Measurements from ENCODE around the gene CMSS1. TPM values are rescaled to one million over a fixed set of nuclear protein-coding genes. Genes with fewer than 3 reads are reported as not detected.

Gene CMSS1
- total and polyA plus RNA-seq, 2 donors, result 14.7 to 25.0 TPM

DNA sequence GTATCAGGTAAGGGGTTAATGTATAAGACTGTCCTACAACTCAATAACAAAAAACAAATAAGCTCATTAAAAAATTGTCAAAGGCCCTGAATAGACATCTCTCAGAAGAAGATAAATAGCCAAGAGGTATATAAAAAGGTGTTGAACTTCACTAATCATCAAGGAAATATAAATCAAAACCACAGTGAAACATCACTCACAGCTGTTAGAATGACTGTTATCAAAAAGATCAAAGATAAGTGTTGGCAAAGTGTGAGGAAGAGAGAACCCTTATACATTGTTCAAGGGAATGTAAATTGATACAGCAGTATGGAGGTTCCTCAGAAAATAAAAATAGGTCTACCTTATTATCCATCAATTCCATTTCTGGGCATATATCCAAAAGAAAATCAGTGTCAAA is 201.1 kb downstream of the CMSS1 start:
- H3K27ac ChIP-seq (ENCODE audit: low read depth), result no peak overlapping the region

DNA sequence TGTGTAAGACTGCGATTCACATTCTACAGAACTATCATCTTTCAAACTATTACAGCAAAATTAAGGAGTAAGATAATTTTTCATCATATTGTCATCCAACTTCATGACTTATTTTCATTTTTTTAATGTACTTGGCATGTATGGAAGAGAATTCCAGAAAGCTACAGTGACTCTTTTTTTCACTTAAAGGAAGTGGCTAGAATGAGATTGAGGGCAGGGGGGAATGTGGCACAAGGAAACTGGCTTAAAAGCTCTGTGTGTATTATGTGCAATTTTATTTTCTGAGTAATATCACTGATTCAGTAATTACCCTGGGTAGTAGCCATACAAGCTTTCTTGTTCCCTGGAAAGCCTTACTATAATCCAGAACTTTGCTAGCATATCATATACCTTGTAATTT is 202.1 kb downstream of the CMSS1 start:
- peaks cover 2% of the 10 kb centered on the region for H3K4me1 ChIP-seq (ENCODE audit: insufficient read depth)
- no peak for DNase-seq (ENCODE audit: extremely low spot score)
- H3K4me3 ChIP-seq (ENCODE audit: low read depth, low read length), result no peak overlapping the region
- 96% methylated on average over 1 of the region's 1 CpG for WGBS
- no peak overlapping the region for H3K27ac ChIP-seq (ENCODE audit: low read depth)
- no peaks in the 10 kb centered on the region for H3K36me3 ChIP-seq (ENCODE audit: insufficient read depth)

More for the DNA sequence above, 201.1 kb downstream of the CMSS1 start:
- no peak for DNase-seq (ENCODE audit: extremely low spot score)
- H3K4me1 ChIP-seq (ENCODE audit: insufficient read depth), result peaks cover under 1% of the 10 kb centered on the region
- no peaks in the 10 kb centered on the region for H3K36me3 ChIP-seq (ENCODE audit: insufficient read depth)
- no peak overlapping the region for H3K4me3 ChIP-seq (ENCODE audit: low read depth, low read length)

DNA sequence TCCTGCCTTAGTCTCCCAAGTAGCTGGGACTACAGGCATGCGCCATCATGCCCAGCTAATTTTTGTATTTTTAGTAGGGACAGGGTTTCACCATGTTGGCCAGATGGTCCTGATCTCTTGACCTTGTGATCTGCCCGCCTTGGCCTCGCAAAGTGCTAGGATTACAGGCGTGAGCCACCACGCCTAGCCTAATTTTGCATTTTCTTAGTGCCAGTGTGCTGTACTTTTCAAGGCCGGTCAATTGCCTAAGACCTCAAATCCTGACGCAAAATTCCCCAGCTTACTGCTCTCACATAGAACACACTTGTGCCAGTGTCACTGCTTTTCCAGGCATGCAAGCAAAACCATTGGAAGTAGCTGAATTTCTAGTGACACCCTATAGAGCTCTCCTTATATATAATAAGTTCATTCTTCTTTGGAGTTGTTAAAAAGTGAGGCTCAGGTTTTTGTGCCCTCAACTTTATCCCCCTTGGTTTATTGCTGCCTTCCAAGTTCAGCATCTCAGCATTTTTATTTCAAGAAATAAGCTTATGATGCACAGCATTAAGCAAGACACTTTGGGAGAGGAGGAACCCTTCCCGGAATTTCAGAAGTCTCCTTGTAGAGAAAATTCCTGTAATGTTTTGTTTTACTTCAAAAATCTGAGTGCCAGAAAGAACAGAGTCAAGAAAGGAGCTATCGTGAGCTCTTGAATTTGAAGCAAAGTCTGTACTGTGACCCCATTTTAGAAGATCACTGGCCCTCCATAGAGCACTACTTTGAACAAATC is 203.4 kb downstream of the CMSS1 start:
- 87% methylated on average over 9 of the region's 9 CpGs for WGBS
- Histone ChIP-seq H3K27ac (ENCODE audit: low read depth) (no peak overlapping the region), H3K36me3 (ENCODE audit: insufficient read depth) (no peaks in the 10 kb centered on the region), H3K4me1 (ENCODE audit: insufficient read depth) (peaks cover 2% of the 10 kb centered on the region), H3K4me3 (ENCODE audit: low read depth, low read length) (no peak overlapping the region)
- no peak for DNase-seq (ENCODE audit: extremely low spot score)

DNA sequence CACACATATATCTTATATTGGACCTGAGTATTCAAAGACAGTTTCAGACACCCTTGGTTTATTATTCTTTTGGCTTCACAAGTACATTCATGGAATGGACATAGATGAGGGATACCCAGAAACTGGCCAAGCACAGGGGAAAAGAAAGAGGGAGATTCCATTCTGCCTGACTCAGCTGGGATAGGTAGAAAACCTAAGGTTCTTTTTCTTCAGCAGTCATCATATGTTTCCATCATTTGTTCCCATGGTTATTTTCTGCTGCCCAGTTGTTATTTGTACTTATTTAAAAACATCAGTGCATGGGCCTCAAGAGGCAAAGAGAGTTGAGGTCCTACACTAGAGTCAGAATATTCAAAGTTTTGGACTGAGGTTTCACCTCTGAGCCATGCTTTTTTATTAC is 204.8 kb downstream of the CMSS1 start:
- H3K4me1 ChIP-seq (ENCODE audit: insufficient read depth), result peaks cover 2% of the 10 kb centered on the region
- H3K4me3 ChIP-seq (ENCODE audit: low read depth, low read length), result no peak overlapping the region
- no peak overlapping the region for H3K27ac ChIP-seq (ENCODE audit: low read depth)
- no peak for DNase-seq (ENCODE audit: extremely low spot score)
- no peaks in the 10 kb centered on the region for H3K36me3 ChIP-seq (ENCODE audit: insufficient read depth)

DNA sequence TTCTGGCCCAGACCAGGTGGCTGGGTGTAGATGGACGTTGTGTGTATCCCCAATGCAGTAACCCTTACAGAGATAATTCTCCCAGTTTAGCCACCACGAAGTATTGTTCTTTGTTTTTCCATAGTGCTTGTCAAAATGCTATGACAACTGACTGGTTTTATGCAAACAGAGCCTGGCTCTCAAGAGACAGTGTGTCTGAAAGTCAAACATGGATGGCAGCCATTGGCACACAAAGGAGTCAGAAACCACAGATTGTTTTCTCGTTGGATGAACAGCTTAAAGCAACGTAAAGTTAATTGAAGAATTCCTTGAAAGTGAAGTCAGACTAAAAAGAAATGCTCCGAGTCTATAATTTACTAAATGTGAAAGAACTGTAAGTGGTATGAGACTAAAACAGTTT is 205.5 kb downstream of the CMSS1 start:
- Histone ChIP-seq H3K4me3 (ENCODE audit: low read depth, low read length) (no peak overlapping the region), H3K27ac (ENCODE audit: low read depth) (no peak overlapping the region), H3K36me3 (ENCODE audit: insufficient read depth) (no peaks in the 10 kb centered on the region), H3K4me1 (ENCODE audit: insufficient read depth) (peaks cover 2% of the 10 kb centered on the region)
- DNase-seq (ENCODE audit: extremely low spot score), result no peak
- WGBS, result 42% methylated on average over 5 of the region's 5 CpGs

DNA sequence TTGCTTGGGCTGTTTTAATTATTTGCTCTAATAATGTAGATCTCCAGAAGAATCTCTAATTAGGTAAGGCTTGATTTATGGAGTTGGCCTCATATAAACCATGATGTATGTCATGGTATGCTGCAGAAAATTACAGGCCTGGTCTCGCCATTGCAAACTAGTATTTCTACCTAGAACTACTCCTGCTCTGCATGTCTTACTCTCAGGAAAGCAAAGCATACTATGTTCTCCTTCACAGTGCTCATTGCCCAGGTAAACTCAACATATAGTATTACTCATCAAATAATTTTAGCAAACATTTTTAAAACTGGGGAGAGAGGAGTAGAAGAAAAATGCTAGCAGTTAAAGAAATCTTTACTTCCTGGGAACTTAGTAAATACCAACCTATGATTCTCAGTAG is 205.9 kb downstream of the CMSS1 start:
- no peak overlapping the region for H3K4me3 ChIP-seq (ENCODE audit: low read depth, low read length)
- WGBS, result 91% methylated on average over 1 of the region's 1 CpG
- peaks cover 2% of the 10 kb centered on the region for H3K4me1 ChIP-seq (ENCODE audit: insufficient read depth)
- no peak overlapping the region for H3K27ac ChIP-seq (ENCODE audit: low read depth)
- DNase-seq (ENCODE audit: extremely low spot score), result no peak
- H3K36me3 ChIP-seq (ENCODE audit: insufficient read depth), result no peaks in the 10 kb centered on the region

DNA sequence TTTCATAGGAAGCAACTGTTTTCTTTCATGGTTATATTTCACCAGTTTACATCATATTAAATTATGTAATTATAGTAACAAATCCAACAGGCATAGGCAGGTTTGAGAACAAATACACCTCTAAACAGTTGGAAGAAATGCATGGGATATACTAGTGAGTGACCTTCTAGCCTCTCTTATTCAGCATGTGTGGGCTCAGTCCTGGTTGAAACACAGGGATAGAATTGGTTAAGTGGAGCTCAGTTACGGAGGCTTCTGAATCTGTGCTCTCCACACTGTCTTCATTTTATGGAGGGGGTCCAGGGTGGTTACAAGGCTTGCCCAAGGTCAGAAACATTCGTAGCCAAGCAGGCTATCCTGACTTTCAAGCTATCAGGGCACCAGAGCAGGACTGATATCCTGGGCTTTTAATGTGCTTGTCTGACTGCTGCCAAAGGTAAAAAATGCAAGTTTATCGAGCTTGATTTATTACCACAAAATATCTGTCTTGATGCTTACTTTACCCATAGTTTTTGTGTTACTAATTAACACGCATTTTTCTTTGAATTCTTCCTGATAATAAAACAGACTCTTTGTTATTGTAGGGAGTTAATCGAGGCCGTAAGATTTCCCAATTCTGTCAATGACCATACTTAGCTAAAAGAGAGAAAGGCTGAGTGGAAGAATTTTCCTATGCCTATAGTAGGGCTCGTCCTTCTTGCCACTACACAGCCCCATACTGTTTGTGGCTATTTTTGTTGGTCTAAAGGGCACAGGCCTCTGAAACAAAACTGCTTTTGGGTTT is 207.1 kb downstream of the CMSS1 start:
- WGBS, result 33% methylated on average over 7 of the region's 7 CpGs
- no peak for DNase-seq (ENCODE audit: extremely low spot score)
- H3K36me3 ChIP-seq (ENCODE audit: insufficient read depth), result no peaks in the 10 kb centered on the region
- H3K27ac ChIP-seq (ENCODE audit: low read depth), result no peak overlapping the region
- H3K4me3 ChIP-seq (ENCODE audit: low read depth, low read length), result no peak overlapping the region
- peaks cover 2% of the 10 kb centered on the region for H3K4me1 ChIP-seq (ENCODE audit: insufficient read depth)

DNA sequence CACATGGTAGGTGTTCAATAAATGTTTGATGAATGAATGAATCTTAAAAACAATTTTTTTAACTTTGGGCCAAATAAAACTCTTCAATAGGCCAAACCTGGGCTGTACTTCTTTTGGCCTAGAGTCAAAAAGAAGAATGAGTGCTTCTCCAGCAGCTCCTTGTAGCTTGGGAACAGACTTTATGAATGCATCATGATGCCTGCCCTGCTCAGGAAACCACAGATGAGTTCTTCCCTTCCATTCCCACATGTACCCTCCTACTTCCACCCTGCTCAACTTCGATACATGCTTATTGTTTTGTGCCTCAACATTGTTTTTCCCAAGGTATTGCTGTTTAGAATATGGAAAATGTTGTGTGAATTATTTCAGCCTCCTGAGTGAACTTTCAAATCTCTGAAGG is 209.7 kb downstream of the CMSS1 start:
- Histone ChIP-seq H3K27ac (ENCODE audit: low read depth) (no peak overlapping the region), H3K4me3 (ENCODE audit: low read depth, low read length) (no peak overlapping the region), H3K36me3 (ENCODE audit: insufficient read depth) (no peaks in the 10 kb centered on the region), H3K4me1 (ENCODE audit: insufficient read depth) (peaks cover 2% of the 10 kb centered on the region)
- DNase-seq (ENCODE audit: extremely low spot score), result no peak
- WGBS, result 88% methylated on average over 1 of the region's 1 CpG

DNA sequence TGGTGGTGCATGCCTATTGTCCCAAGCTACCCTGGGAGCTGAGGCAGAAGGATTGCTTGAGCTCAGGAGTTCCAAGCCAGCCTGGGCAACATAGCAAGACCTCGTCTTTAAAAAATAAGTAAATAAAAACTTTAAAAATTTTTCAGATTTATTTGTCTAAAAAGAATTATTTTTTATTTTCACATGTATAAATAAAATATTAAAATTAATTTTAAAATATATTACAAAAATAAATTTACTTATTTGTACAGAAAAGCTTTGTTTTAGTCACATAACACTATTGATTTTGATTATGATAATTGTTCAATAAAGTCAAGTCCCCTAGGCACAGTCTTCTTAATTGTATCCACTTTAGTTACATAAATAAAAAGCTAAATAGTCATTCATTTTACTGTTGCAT is 211.4 kb downstream of the CMSS1 start:
- no peak for DNase-seq (ENCODE audit: extremely low spot score)
- H3K27ac ChIP-seq (ENCODE audit: low read depth), result no peak overlapping the region
- no peaks in the 10 kb centered on the region for H3K36me3 ChIP-seq (ENCODE audit: insufficient read depth)
- H3K4me3 ChIP-seq (ENCODE audit: low read depth, low read length), result no peak overlapping the region
- 99% methylated on average over 1 of the region's 1 CpG for WGBS
- no peaks in the 10 kb centered on the region for H3K4me1 ChIP-seq (ENCODE audit: insufficient read depth)

DNA sequence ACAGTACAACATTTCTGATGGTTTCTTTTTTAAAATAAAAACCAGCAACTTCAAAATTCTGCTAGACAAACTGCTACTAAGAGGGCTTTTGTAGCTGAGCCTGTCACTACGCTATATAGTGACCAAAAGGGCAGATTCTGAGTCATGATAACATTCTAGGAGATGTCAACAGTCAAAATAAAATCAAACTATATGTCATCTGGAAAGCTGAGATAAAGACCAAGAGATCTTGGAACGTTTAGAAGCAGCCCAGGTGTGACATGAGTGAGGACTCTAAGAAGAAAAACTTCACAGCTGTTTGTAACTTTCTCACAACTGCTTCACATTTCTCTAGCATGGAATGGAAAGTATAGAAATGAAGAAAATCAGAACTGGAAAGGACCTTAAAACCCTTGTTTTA is 212.0 kb downstream of the CMSS1 start:
- no peaks in the 10 kb centered on the region for H3K4me1 ChIP-seq (ENCODE audit: insufficient read depth)
- no peak for DNase-seq (ENCODE audit: extremely low spot score)
- WGBS, result 45% methylated on average over 2 of the region's 2 CpGs
- no peaks in the 10 kb centered on the region for H3K36me3 ChIP-seq (ENCODE audit: insufficient read depth)
- H3K27ac ChIP-seq (ENCODE audit: low read depth), result no peak overlapping the region
- H3K4me3 ChIP-seq (ENCODE audit: low read depth, low read length), result no peak overlapping the region

DNA sequence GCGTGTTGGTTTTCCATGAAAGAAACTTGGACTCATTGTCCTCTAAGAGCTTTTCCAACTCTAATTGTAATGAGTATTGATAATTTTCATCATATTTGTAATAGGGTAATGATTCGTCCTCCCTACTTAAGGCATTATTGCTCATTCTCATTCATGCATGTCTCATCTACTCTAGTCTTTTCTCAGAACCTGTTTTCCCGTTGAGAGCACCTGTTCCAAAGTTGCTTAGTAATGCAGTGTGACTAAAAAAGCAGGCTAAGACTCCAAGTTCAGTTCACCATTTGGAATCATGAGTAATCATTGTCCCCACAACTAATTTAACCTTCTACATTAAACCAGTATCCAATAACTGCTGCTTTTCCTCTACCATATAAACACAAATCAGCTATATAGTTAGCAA is 212.7 kb downstream of the CMSS1 start:
- H3K4me3 ChIP-seq (ENCODE audit: low read depth, low read length), result no peak overlapping the region
- no peak for DNase-seq (ENCODE audit: extremely low spot score)
- WGBS, result 96% methylated on average over 3 of the region's 3 CpGs
- no peaks in the 10 kb centered on the region for H3K36me3 ChIP-seq (ENCODE audit: insufficient read depth)
- H3K4me1 ChIP-seq (ENCODE audit: insufficient read depth), result no peaks in the 10 kb centered on the region
- no peak overlapping the region for H3K27ac ChIP-seq (ENCODE audit: low read depth)

DNA sequence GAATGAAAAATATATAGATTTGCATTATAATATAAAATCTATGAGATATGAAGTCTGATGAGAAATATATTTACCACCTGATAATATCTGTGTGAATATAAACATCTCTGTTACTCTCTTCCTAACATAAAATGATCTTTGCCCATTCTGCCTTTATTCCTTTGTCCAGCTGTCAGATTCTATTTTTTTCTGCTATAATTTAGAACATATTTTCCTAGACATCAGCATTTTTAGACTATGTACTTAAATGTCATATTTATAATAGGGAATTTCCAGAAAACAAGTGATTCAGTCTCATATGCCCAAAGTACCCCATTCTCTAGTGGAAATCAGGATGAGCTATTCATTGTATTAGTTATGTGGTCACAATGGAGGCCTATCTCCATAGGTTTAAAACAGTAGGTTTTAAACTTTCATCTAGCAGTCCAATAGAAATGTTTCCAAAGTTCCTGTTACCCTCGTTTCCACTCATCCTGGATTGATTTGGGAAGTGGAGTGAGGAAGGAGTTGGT is 213.3 kb downstream of the CMSS1 start:
- Histone ChIP-seq H3K27ac (ENCODE audit: low read depth) (no peak overlapping the region), H3K36me3 (ENCODE audit: insufficient read depth) (no peaks in the 10 kb centered on the region), H3K4me3 (ENCODE audit: low read depth, low read length) (no peak overlapping the region), H3K4me1 (ENCODE audit: insufficient read depth) (no peaks in the 10 kb centered on the region)
- no peak for DNase-seq (ENCODE audit: extremely low spot score)
- WGBS, result 91% methylated on average over 1 of the region's 1 CpG

DNA sequence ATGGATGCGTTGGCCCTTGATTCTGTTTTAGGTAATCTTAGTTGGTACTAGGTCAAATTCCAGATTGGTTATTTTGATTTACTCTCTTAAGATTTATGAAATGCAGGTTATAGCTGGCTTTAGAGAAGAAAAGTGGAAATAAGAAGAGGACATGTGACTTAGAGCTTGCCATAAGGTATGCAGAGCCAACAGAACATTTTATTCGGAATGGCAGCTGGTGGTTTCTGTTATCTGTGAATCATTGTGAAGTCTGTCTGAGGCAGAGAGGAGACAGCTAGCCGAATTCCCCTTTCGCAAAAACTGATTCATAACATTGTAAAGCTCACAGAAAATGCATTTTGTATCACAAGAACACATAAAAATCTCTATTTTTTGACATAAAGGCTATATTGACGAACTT is 214.6 kb downstream of the CMSS1 start:
- DNase-seq (ENCODE audit: extremely low spot score), result no peak
- Histone ChIP-seq H3K27ac (ENCODE audit: low read depth) (no peak overlapping the region), H3K36me3 (ENCODE audit: insufficient read depth) (no peaks in the 10 kb centered on the region), H3K4me3 (ENCODE audit: low read depth, low read length) (no peak overlapping the region), H3K4me1 (ENCODE audit: insufficient read depth) (no peaks in the 10 kb centered on the region)
- WGBS, result 60% methylated on average over 5 of the region's 5 CpGs

DNA sequence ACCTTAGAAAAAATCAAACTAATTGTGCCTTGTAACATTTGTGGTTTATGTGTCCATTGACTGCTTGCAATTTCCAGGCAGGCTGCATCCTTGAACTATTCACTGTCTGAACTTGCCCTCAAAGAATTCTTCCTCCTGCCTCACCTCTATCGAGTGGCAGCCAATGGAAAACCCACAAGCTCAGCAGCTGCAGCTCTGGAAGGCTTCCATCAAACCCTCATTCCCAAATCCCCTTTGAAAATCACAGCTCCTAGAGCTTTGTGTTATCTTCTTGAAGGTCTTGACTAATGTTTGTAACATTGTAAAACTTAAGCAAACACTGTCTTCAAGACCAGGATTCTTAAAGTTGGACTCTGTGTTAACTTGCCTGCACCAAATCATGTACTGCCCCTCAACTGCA is 215.5 kb downstream of the CMSS1 start:
- Histone ChIP-seq H3K4me1 (ENCODE audit: insufficient read depth) (no peaks in the 10 kb centered on the region), H3K27ac (ENCODE audit: low read depth) (no peak overlapping the region), H3K36me3 (ENCODE audit: insufficient read depth) (no peaks in the 10 kb centered on the region), H3K4me3 (ENCODE audit: low read depth, low read length) (no peak overlapping the region)
- WGBS, result 28% methylated on average over 1 of the region's 1 CpG
- no peak for DNase-seq (ENCODE audit: extremely low spot score)

Measured in urinary bladder (tissue), 4 donors.